Heart right ventricle (tissue), 16 donors: ENCODE results near the gene PHF14. TPM values are rescaled to one million over a fixed set of nuclear protein-coding genes. Genes with fewer than 3 reads are reported as not detected.

Experiments
- ATAC-seq, 8 donors: fragments of 200-7000 bp; cut with Tn5 transposase; one replicate each; pipeline ENCODE4 v1.9.1; 2020; ENCODE audit warnings: mild to moderate bottlenecking in 8 of 8, moderate library complexity in 8 of 8, moderate number of reproducible peaks in 1 of 8
- DNase-seq, 2 donors: peaks; one replicate each; pipeline ENCODE4 v3.0.0-alpha.2; 2020
- H3K27ac ChIP-seq, 10 donors: fragments of 200-600 bp; sonication (generic) in 2 of 10; one replicate each; pipeline versions ENCODE4 v1.5.0 to v1.8.0; 2020 to 2022; ENCODE audit warnings: mild to moderate bottlenecking in 3 of 10
- H3K27me3 ChIP-seq, 7 donors: fragments of 200-600 bp; one replicate each; pipeline ENCODE4 v1.8.0; 2021 to 2022; ENCODE audit warnings: mild to moderate bottlenecking in 2 of 7
- H3K36me3 ChIP-seq, 9 donors: fragments of 200-600 bp; sonication (generic) in 1 of 9; one replicate each; pipeline versions ENCODE4 v1.5.0 to v1.8.0; 2020 to 2022; ENCODE audit warnings: mild to moderate bottlenecking in 2 of 9
- H3K4me1 ChIP-seq, 9 donors: fragments of 200-600 bp; sonication (generic) in 1 of 9; one replicate each; pipeline versions ENCODE4 v1.5.0 to v1.8.0; 2020 to 2022; ENCODE audit warnings: mild to moderate bottlenecking in 4 of 9
- H3K4me3 ChIP-seq, 10 donors: fragments of 200-600 bp; sonication (generic) in 2 of 10; one replicate each; pipeline versions ENCODE4 v1.5.0 to v1.8.0; 2020 to 2022; ENCODE audit warnings: mild to moderate bottlenecking in 7 of 10, moderate library complexity in 2 of 10
- H3K9me3 ChIP-seq, 11 donors: fragments of 200-600 bp in 10 of 11; sonication (generic) in 2 of 11; one replicate each; pipeline versions ENCODE4 v1.5.0 to v1.8.0; 2013 to 2022; ENCODE audit warnings: mild to moderate bottlenecking in 2 of 11, control low read depth in 1 of 11, moderate library complexity in 1 of 11
- WGBS, 2 donors: extraction: QIAGEN DNeasy Blood & Tissue Kit; methylation state at CpG; one replicate each; pipeline ENCODE4 v1.1.7; 2013; ENCODE audit warnings: inconsistent platforms in 1 of 2; 5-methylcytosine and 5-hydroxymethylcytosine counted together
- intact Hi-C, 10 donors: fragments of 100-400 bp; cut with DNase I; formaldehyde crosslinking; loops; one replicate each; pipeline versions ENCODE4 v1.11.1 to v1.14.2; 2022
- polyA plus RNA-seq, 2 donors: library from polyadenylated mRNA; stranded (reverse); fragments of 200-250 nt; gene quantifications; one replicate each; pipeline ENCODE4 v1.2.3, GENCODE V29; 2013
- total RNA-seq, 10 donors: library from RNA; stranded (reverse); fragmentation: NEBNext Ultra II Directional in 3 of 10; extraction: Animal tissue kit (Norgen Biotek cat#: 25700) in 3 of 10; gene quantifications; one replicate each; pipeline versions ENCODE4 v1.2.1 to v1.2.4, GENCODE V29; 2021 to 2023
- TF ChIP-seq, protein P1 (sequence below), 9 donors: fragments of 200-600 bp; sonication (generic) in 2 of 9; IDR thresholded peaks; one replicate each; pipeline versions ENCODE4 v1.5.0 to v1.8.0; 2021 to 2022; ENCODE audit warnings: antibody characterized with exemption in 9 of 9, mild to moderate bottlenecking in 5 of 9, moderate library complexity in 1 of 9
- donor health status: Arrhythmogenic right ventricular cardiomyopathy.
- donor health status: ischemic (EF 13 %, LVEDD 7.1; RV severe dilation, severe dysfunction).
- donor health status: healthy with polysubstance abuse.
- donor health status: DM: no; HTN: yes; CAD: no.
- donor health status: DM: no; HTN: no; CAD: no.
- donor health status: ischemic (EF 25% LVEDD 6.9; RV normal size, moderate dysfunction).
- donor health status: ischemic (EF 25% LVEDD 5.7; RV mildly dilated, moderate dysfunction).
- donor health status: healthy.
- donor health status: DM: yes; HTN: yes; CAD: no.
- donor health status: Ischemic cardiomyopathy.
- donor health status: ischemic (EF 35%, LVEDD 5.7; RV mildly dilated, moderate dysfunction).
- donor health status: nonischemic (EF 11% LVEDD 7.7; RV severe dilation, severe dysfunction).
- donor health status: DM: yes; HTN: yes; CAD: no.
- donor health status: PGD.
- donor health status: ischemic (EF 29% LVEDD 5.4; RV normal size, mild dysfunction).
- donor health status: nonischemic (EF 23%, LVEDD 6.1; RV moderate dilation, normal function).

PHF14 gene
- total and polyA plus RNA-seq, 12 donors, result 11.9 to 21.4 (median 14.8) TPM

DNA sequence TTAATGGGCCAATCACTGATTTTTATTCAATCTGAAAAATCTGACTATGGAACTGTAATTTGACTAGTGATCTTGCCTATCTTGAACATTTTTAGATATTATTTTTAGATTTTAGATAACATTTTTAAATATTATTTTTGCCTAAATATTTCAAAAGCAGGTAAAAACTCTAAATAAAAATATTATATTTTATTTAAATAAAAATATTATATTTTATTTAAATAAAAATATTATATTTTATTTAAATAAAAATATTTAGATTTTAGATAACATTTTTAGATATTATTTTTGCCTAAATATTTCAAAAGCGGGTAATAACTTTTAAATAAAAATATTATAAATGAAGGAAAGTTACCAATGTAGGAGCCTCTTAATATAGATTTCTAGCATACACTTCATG lies 187.8 kb downstream of the PHF14 start:
- no peaks in the 10 kb centered on the region for H3K4me1 ChIP-seq
- no peaks in the 10 kb centered on the region for H3K27me3 ChIP-seq
- no peak for DNase-seq
- TF ChIP-seq, protein P1, sequence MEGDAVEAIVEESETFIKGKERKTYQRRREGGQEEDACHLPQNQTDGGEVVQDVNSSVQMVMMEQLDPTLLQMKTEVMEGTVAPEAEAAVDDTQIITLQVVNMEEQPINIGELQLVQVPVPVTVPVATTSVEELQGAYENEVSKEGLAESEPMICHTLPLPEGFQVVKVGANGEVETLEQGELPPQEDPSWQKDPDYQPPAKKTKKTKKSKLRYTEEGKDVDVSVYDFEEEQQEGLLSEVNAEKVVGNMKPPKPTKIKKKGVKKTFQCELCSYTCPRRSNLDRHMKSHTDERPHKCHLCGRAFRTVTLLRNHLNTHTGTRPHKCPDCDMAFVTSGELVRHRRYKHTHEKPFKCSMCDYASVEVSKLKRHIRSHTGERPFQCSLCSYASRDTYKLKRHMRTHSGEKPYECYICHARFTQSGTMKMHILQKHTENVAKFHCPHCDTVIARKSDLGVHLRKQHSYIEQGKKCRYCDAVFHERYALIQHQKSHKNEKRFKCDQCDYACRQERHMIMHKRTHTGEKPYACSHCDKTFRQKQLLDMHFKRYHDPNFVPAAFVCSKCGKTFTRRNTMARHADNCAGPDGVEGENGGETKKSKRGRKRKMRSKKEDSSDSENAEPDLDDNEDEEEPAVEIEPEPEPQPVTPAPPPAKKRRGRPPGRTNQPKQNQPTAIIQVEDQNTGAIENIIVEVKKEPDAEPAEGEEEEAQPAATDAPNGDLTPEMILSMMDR (IDR thresholded peaks at IDR 0.05), result no peak
- no peak overlapping the region for H3K27ac ChIP-seq
- H3K9me3 ChIP-seq, result no peaks in the 10 kb centered on the region
- intact Hi-C loops, result no loop called here
- WGBS, 2 donors, result 99 to 100% methylated on average over 1 of the region's 1 CpG
- ATAC-seq, result no peak
- no peaks in the 10 kb centered on the region for H3K36me3 ChIP-seq
- no peak overlapping the region for H3K4me3 ChIP-seq

DNA sequence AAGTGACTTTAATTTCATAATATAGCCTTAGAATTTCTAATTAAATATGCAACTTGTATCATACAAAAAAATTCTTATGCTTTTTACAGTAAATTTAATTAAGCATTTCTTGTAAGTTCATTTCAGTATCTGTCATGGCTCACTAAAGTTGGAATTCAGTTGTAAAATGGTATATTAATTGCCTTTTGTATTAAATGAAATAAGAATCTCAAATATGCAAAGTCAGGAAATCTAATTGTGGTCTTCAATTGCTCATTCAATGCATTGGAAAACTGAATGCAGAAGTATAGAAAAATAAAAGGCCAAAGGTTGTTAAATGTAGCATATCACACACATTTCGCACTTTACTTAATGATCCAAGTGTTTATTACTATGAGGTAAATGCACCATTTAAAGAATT lies 189.5 kb downstream of the PHF14 start:
- Histone ChIP-seq H3K9me3 (no peaks in the 10 kb centered on the region), H3K27me3 (no peaks in the 10 kb centered on the region), H3K27ac (no peak overlapping the region), H3K36me3 (no peaks in the 10 kb centered on the region), H3K4me3 (no peak overlapping the region), H3K4me1 (no peaks in the 10 kb centered on the region)
- DNase-seq (no peak), ATAC-seq (no peak)
- intact Hi-C loops, result no loop called here
- 97 to 100% methylated on average over 1 of the region's 1 CpG for WGBS, 2 donors
- TF ChIP-seq, protein P1 (IDR thresholded peaks at IDR 0.05), result no peak

DNA sequence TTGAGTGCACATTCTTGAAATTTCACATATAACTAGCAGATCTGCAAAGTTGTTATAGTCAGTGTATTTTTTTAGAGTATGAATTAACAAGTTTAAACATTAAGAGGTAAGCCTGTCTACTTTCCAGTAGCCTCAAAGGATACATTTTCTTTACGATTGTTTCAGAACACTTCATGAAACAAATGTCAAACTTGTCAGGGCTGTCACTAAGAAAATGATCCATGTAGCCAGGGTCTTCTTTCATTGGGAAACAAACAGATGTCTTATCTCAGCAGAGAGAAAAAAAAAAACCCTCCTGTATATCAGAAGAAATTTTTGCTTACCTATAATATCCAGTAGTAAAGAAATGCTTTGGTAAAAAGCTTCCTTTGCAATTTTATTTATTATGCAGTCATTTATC lies 192.4 kb downstream of the PHF14 start:
- Histone ChIP-seq H3K27ac (no peak overlapping the region), H3K4me3 (no peak overlapping the region), H3K27me3 (no peaks in the 10 kb centered on the region), H3K9me3 (no peaks in the 10 kb centered on the region), H3K36me3 (peaks cover 0 to 5% (median 0%) of the 10 kb centered on the region in 9 donors), H3K4me1 (peaks cover 0 to 7% (median 0%) of the 10 kb centered on the region in 9 donors)
- WGBS, 2 donors, result 90 to 91% methylated on average over 1 of the region's 1 CpG
- intact Hi-C loops, result no loop called here
- ATAC-seq (no peak), DNase-seq (no peak)
- TF ChIP-seq, protein P1 (IDR thresholded peaks at IDR 0.05), result no peak

DNA sequence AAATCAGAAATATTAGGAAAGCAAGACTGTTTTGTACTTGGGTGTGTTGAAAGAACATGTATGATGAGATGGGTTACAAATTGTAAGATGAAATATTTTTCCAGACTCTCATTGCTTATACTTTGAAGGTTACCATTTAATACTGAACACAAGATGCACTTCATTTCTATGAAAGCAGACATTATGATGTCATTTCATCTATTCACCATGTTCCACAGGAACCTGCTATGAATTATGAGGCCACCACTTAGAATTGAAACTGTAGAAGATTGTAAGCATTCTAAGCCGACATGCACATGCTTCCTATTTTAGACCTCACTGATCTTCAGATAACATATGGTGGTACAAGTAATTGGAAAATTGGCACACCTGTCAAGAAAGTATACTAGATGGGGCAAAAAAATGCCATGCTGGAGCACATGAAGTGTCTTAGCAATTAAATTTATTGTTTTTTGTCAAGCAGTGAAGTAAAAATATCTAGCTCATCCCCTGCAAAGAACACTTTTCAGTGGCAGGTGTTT lies 195.0 kb downstream of the PHF14 start:
- intact Hi-C loops, result no loop called here
- DNase-seq (no peak), ATAC-seq (no peak)
- Histone ChIP-seq H3K27me3 (no peaks in the 10 kb centered on the region), H3K9me3 (no peaks in the 10 kb centered on the region), H3K4me1 (peaks cover 0 to 10% (median 0%) of the 10 kb centered on the region in 9 donors), H3K36me3 (peaks cover 0 to 5% (median 0%) of the 10 kb centered on the region in 9 donors), H3K4me3 (no peak overlapping the region), H3K27ac (no peak overlapping the region)
- 66 to 81% methylated on average over 1 of the region's 1 CpG for WGBS, 2 donors
- TF ChIP-seq, protein P1 (IDR thresholded peaks at IDR 0.05), result no peak
